ENCODE results near the gene CNOT3.

The CNOT3 gene

GRCh38 chr19:54142166-54142780, 4.7 kb downstream of the CNOT3 start:
- Histone ChIP-seq H3K36me3 (ENCODE audit: low read depth) (peaks cover 82% of the 10 kb centered on the region), H3K9me3 (ENCODE audit: severe bottlenecking) (no peaks in the 10 kb centered on the region), H3K4me1 (ENCODE audit: insufficient read depth, poor library complexity, severe bottlenecking) (peaks cover 3% of the 10 kb centered on the region), H3K27me3 (ENCODE audit: insufficient read depth, poor library complexity, severe bottlenecking) (no peaks in the 10 kb centered on the region), H3K27ac (ENCODE audit: poor library complexity, severe bottlenecking) (no peak overlapping the region), H3K4me3 (ENCODE audit: severe bottlenecking) (no peak overlapping the region)
- no peak for ATAC-seq (ENCODE audit: low read depth)
- no peak for DNase-seq (ENCODE audit: low spot score)
- TF ChIP-seq CTCF (IDR thresholded peaks at IDR 0.05; ENCODE audit: poor library complexity, severe bottlenecking): no peak

- H3K9me3 ChIP-seq (ENCODE audit: severe bottlenecking): no peaks in the 10 kb centered on the region
- ATAC-seq (ENCODE audit: low read depth) (no peak), DNase-seq (ENCODE audit: low spot score) (no peak)
- H3K36me3 ChIP-seq (ENCODE audit: low read depth): peaks cover 94% of the 10 kb centered on the region
- H3K4me3 ChIP-seq (ENCODE audit: severe bottlenecking): no peak overlapping the region
- H3K27ac ChIP-seq (ENCODE audit: poor library complexity, severe bottlenecking): no peak overlapping the region
- no peaks in the 10 kb centered on the region for H3K4me1 ChIP-seq (ENCODE audit: insufficient read depth, poor library complexity, severe bottlenecking)
- no peak for TF ChIP-seq CTCF (IDR thresholded peaks at IDR 0.05; ENCODE audit: poor library complexity, severe bottlenecking)
- no peaks in the 10 kb centered on the region for H3K27me3 ChIP-seq (ENCODE audit: insufficient read depth, poor library complexity, severe bottlenecking)
Observed at GRCh38 chr19:54145541-54146158, 8.1 kb downstream of the CNOT3 start.

GRCh38 chr19:54147676-54148075, 10.1 kb downstream of the CNOT3 start:
- no peak for TF ChIP-seq CTCF (IDR thresholded peaks at IDR 0.05; ENCODE audit: poor library complexity, severe bottlenecking)
- Histone ChIP-seq H3K27ac (ENCODE audit: poor library complexity, severe bottlenecking) (no peak overlapping the region), H3K4me1 (ENCODE audit: insufficient read depth, poor library complexity, severe bottlenecking) (no peaks in the 10 kb centered on the region), H3K27me3 (ENCODE audit: insufficient read depth, poor library complexity, severe bottlenecking) (no peaks in the 10 kb centered on the region), H3K36me3 (ENCODE audit: low read depth) (peaks cover 94% of the 10 kb centered on the region), H3K4me3 (ENCODE audit: severe bottlenecking) (no peak overlapping the region), H3K9me3 (ENCODE audit: severe bottlenecking) (no peaks in the 10 kb centered on the region)
- no peak for ATAC-seq (ENCODE audit: low read depth)
- no peak for DNase-seq (ENCODE audit: low spot score)

GRCh38 chr19:54148158-54148557, 10.6 kb downstream of the CNOT3 start:
- Histone ChIP-seq H3K36me3 (ENCODE audit: low read depth) (peaks cover 94% of the 10 kb centered on the region), H3K27ac (ENCODE audit: poor library complexity, severe bottlenecking) (no peak overlapping the region), H3K4me1 (ENCODE audit: insufficient read depth, poor library complexity, severe bottlenecking) (no peaks in the 10 kb centered on the region), H3K27me3 (ENCODE audit: insufficient read depth, poor library complexity, severe bottlenecking) (no peaks in the 10 kb centered on the region), H3K4me3 (ENCODE audit: severe bottlenecking) (no peak overlapping the region), H3K9me3 (ENCODE audit: severe bottlenecking) (no peaks in the 10 kb centered on the region)
- DNase-seq (ENCODE audit: low spot score) (no peak), ATAC-seq (ENCODE audit: low read depth) (no peak)
- no peak for TF ChIP-seq CTCF (IDR thresholded peaks at IDR 0.05; ENCODE audit: poor library complexity, severe bottlenecking)
